GM12878 (cell line): ENCODE data around the gene CATSPERZ. TPM values are rescaled to one million over a fixed set of nuclear protein-coding genes. Genes with fewer than 3 reads are reported as not detected.
A peak's percentile ranks its signal among the peaks of the same experiment; 100 is the strongest.

Source experiments
- ATAC-seq: fragments of 200-7000 bp; cut with Tn5 transposase; 3 replicates; pipeline ENCODE4 v1.9.1; 2020; ENCODE audit warnings: mild to moderate bottlenecking, moderate library complexity
- BruUV-seq: library from RNA; stranded (reverse); fragments of 400-500 nt; replicated peaks from 2 replicates; lab custom pipeline; 2021; lab: Mats Ljungman, UMichigan
- CTCF ChIA-PET: fragments of 300-600 bp; sonication (Branson Sonifier 250); formaldehyde crosslinking; extraction: SDS; loops from one replicate; lab custom pipeline; 2021; ENCODE audit warnings: inconsistent platforms; lab: Yijun Ruan, JAX
- POLR2A ChIA-PET: fragments of 350-600 bp; formaldehyde crosslinking; extraction: SDS; loops from one replicate; lab custom pipeline; 2021; ENCODE audit warnings: inconsistent platforms; lab: Charles Lee
- RAD21 ChIA-PET: fragments of 300-600 bp; sonication (Branson Sonifier 250); formaldehyde crosslinking; loops from one replicate; lab custom pipeline; 2023; ENCODE audit warnings: antibody characterized with exemption; ENCODE audit not compliant: unreplicated experiment; lab: Charles Lee
- SMC1A ChIA-PET: fragments of 300-600 bp; sonication (Branson Sonifier 250); formaldehyde crosslinking; loops from one replicate; lab custom pipeline; 2023; ENCODE audit not compliant: unreplicated experiment, uncharacterized antibody; lab: Charles Lee
- DNase-seq: peaks from one replicate; pipeline ENCODE4 v3.0.0-alpha.2; 2011; ENCODE audit warnings: low read depth, low spot score
- FAIRE-seq: peaks from 3 replicates; lab custom pipeline; 2011; peaks lifted over from hg19 to GRCh38; lab: Jason Lieb, UNC
- H2AFZ ChIP-seq: 2 replicates; pipeline ENCODE4 v1.6.0; 2011; ENCODE audit warnings: low read depth, low read length, control low read depth; ENCODE audit not compliant: control insufficient read depth
- H3K27ac ChIP-seq: 2 replicates; pipeline ENCODE4 v1.5.1; 2011; ENCODE audit warnings: control low read depth; ENCODE audit not compliant: control insufficient read depth, insufficient read depth
- H3K27me3 ChIP-seq, 2 experiments: replicated peaks in 1 of 2; 2 replicates each; pipeline versions ENCODE4 v1.6.0 to v1.6.1; 2011; ENCODE audit warnings: low read length in 1 of 2; ENCODE audit not compliant: control insufficient read depth in 2 of 2, insufficient read depth in 2 of 2
- H3K36me3 ChIP-seq, 2 experiments: 2 replicates each; pipeline ENCODE4 v1.5.1; 2011; ENCODE audit warnings: low read length in 1 of 2; ENCODE audit not compliant: control insufficient read depth in 2 of 2, insufficient read depth in 2 of 2
- H3K4me1 ChIP-seq: 2 replicates; pipeline ENCODE4 v1.6.1; 2011; ENCODE audit warnings: mild to moderate bottlenecking, low read length, moderate library complexity, mixed read lengths; ENCODE audit not compliant: control insufficient read depth, insufficient read depth
- H3K4me2 ChIP-seq: 2 replicates; pipeline ENCODE4 v1.6.0; 2011; ENCODE audit warnings: control low read depth; ENCODE audit not compliant: control insufficient read depth, insufficient read depth
- H3K4me3 ChIP-seq: fragments of 200-600 bp; sonication (generic); 2 replicates; pipeline ENCODE4 v1.5.1; 2016
- H3K79me2 ChIP-seq: 2 replicates; pipeline ENCODE4 v1.6.0; 2011; ENCODE audit warnings: low read length; ENCODE audit not compliant: control insufficient read depth, insufficient read depth
- H3K9ac ChIP-seq: 2 replicates; pipeline ENCODE4 v1.8.0; 2011; ENCODE audit warnings: low read length, control low read depth, mixed read lengths; ENCODE audit not compliant: control insufficient read depth, insufficient read depth
- H3K9me3 ChIP-seq: replicated peaks from 3 replicates; pipeline ENCODE4 v1.5.1; 2011; ENCODE audit warnings: mild to moderate bottlenecking, low read length; ENCODE audit not compliant: control insufficient read depth, insufficient read depth
- H4K20me1 ChIP-seq: 2 replicates; pipeline ENCODE4 v1.6.0; 2011; ENCODE audit not compliant: control insufficient read depth, insufficient read depth
- BCL3 ChIP-seq: IDR thresholded peaks from 2 replicates; pipeline ENCODE4 v1.6.1; 2011; ENCODE audit warnings: borderline replicate concordance, low read depth, mild to moderate bottlenecking, moderate library complexity, low read length; ENCODE audit not compliant: insufficient read depth, poor library complexity, severe bottlenecking
- FOXM1 ChIP-seq: IDR thresholded peaks from 2 replicates; pipeline ENCODE4 v1.6.1; 2012; ENCODE audit warnings: low read depth, mild to moderate bottlenecking, inconsistent platforms, low read length, moderate library complexity
- IKZF1 ChIP-seq: fragments of 450-650 bp; conservative IDR thresholded peaks from 2 replicates; pipeline ENCODE4 v1.6.1; 2017; ENCODE audit warnings: antibody characterized with exemption, mild to moderate bottlenecking
- KDM1A ChIP-seq: fragments of 200-600 bp; sonication (generic); IDR thresholded peaks from 2 replicates; pipeline ENCODE4 v1.6.1; 2016; ENCODE audit warnings: borderline replicate concordance
- MAX ChIP-seq: IDR thresholded peaks from 2 replicates; pipeline ENCODE4 v1.6.1; 2012; ENCODE audit warnings: low read depth, low read length, improper control_type of control experiment
- MEF2B ChIP-seq: fragments of 450-650 bp; IDR thresholded peaks from 2 replicates; pipeline ENCODE4 v1.6.1; 2018; ENCODE audit warnings: mild to moderate bottlenecking, moderate library complexity; ENCODE audit not compliant: partially characterized antibody, poor library complexity, severe bottlenecking
- PAX5 ChIP-seq: IDR thresholded peaks from 2 replicates; pipeline ENCODE4 v1.6.1; 2011; ENCODE audit warnings: low read depth, low read length, borderline replicate concordance
- PKNOX1 ChIP-seq: fragments of 450-650 bp; IDR thresholded peaks from 2 replicates; pipeline ENCODE4 v1.6.1; 2016; ENCODE audit warnings: mild to moderate bottlenecking
- SMARCA5 ChIP-seq: fragments of 450-650 bp; IDR thresholded peaks from 2 replicates; pipeline ENCODE4 v1.6.1; 2017; ENCODE audit warnings: mild to moderate bottlenecking
- ZBTB11 ChIP-seq: fragments of 450-650 bp; formaldehyde crosslinking; IDR thresholded peaks from 2 replicates; pipeline ENCODE4 v1.5.0; 2022; ENCODE audit warnings: mild to moderate bottlenecking, missing genetic modification characterization
- WGBS: methylation state at CpG from one replicate; pipeline ENCODE4 v1.1.6; 2016; ENCODE audit warnings: low lambda C conversion rate; ENCODE audit not compliant: insufficient replicate concordance, insufficient coverage; ENCODE audit errors: missing lambda C conversion rate; 5-methylcytosine and 5-hydroxymethylcytosine counted together
- in situ Hi-C: fragments of 300-500 bp; cut with MboI; formaldehyde crosslinking; loops from 9 replicates; pipeline ENCODE4 v1.14.3; 2018; ENCODE audit warnings: mixed read lengths
- intact Hi-C: fragments of 100-400 bp; cut with micrococcal nuclease; formaldehyde crosslinking; loops from one replicate; pipeline ENCODE4 v1.14.2; 2022; ENCODE audit not compliant: unreplicated experiment
- polyA plus RNA-seq, 11 experiments: library from polyadenylated mRNA; depleted of rRNA in 4 of 11; unstranded in 6 of 11; stranded (reverse) in 5 of 11; fragments of >200 nt; fragmentation: Nextera tagmentation in 4 of 11; fragmentation: Illumina TruSeq in 1 of 11; extraction: Ambion mirVana in 4 of 11; extraction: Trizol in 1 of 11; gene quantifications; 1 replicate in 1 of 11; 2 replicates in 10 of 11; pipeline versions ENCODE4 v1.2.1 to v1.2.3, GENCODE V29; 2011 to 2016; ENCODE audit warnings: inconsistent platforms in 2 of 11, missing spikeins in 2 of 11, low read depth in 1 of 11
- total RNA-seq, 4 experiments: library from RNA; depleted of rRNA in 3 of 4; stranded (reverse); fragments of >200 nt in 3 of 4; fragmentation: Illumina TruSeq in 1 of 4; extraction: Trizol in 1 of 4; gene quantifications; 2 replicates each; pipeline versions ENCODE4 v1.2.1 to v1.2.3, GENCODE V29; 2013 to 2021

CATSPERZ gene
- total and polyA plus RNA-seq, 10 of the 15 experiments (the other 5 are each of a cell fraction or from before 2014, with no cell fraction given), result 0.12 to 0.31 TPM; not detected in 8

GRCh38 chr11:64338716-64339115 lies 38.6 kb downstream of the CATSPERZ start:
- intact Hi-C loops, result no loop called here
- H3K36me3 ChIP-seq, result peaks cover 5 to 7% of the 10 kb centered on the region in 2 experiments; a peak in 3 of 4 replicates
- BruUV-seq, result no TSS peak

More at GRCh38 chr11:64338716-64339115, 38.6 kb downstream of the CATSPERZ start:
- H3K9me3 ChIP-seq, result no peaks in the 10 kb centered on the region
- H3K27me3 ChIP-seq, result no peaks in the 10 kb centered on the region
- ChIA-PET POLR2A (interaction anchor here (0.7 to 4.6 kb wide), 5 partner anchors 11 to 446 kb away, joined by 3 to 37 read pairs (median 7); partner anchors contain the start of genes PRDX5 and TRMT112), SMC1A (interaction anchor here (1.7 to 2.5 kb wide), 2 partner anchors 17 to 21 kb away, joined by 9 to 12 read pairs; partner anchors contain the start of genes PRDX5 and TRMT112), RAD21 (interaction anchor here (0.6 to 4.7 kb wide), 3 partner anchors 21 to 794 kb away, joined by 3 to 57 read pairs (median 41); partner anchors contain the start of genes PRDX5 and TRMT112), CTCF (interaction anchor here (1.5 to 14.7 kb wide), 3 partner anchors 17 to 35 kb away, joined by 3 to 228 read pairs (median 100); partner anchors contain the start of genes PRDX5 and TRMT112)
- ATAC-seq (no peak), DNase-seq (no peak), FAIRE-seq (no peak)
- peak overlapping the region; percentile 90 for H3K4me3 ChIP-seq
- WGBS, result 92% methylated on average over 4 of the region's 8 CpGs
- no peak overlapping the region for H2AFZ ChIP-seq
- H3K9ac ChIP-seq, result no peak overlapping the region
- TF ChIP-seq MAX (no peak), KDM1A (no peak), SMARCA5 (no peak), FOXM1 (no peak), ZBTB11 (no peak), MEF2B (no peak), PKNOX1 (no peak), BCL3 (no peak), PAX5 (no peak), IKZF1 (no peak)
- H3K4me1 ChIP-seq, result peaks cover 33% of the 10 kb centered on the region
- H4K20me1 ChIP-seq, result no peaks in the 10 kb centered on the region; the same call in 1 of the 2 replicates
- in situ Hi-C loops, result no loop called here
- H3K27ac ChIP-seq, result peak overlapping the region; percentile 77; the same call in 1 of the 2 replicates
- H3K4me2 ChIP-seq, result peak overlapping the region; percentile 100
- H3K79me2 ChIP-seq, result peaks cover 24% of the 10 kb centered on the region
